Fibroblast of peridontal ligament (primary cell): Measurements from ENCODE around the gene HSDL1.
A peak's percentile ranks its signal among the peaks of the same experiment; 100 is the strongest.

Experiments used
- DNase-seq: peaks from one replicate; pipeline ENCODE4 v3.0.0-alpha.2; 2010; ENCODE audit errors: extremely low read depth

Gene HSDL1

GRCh38 chr16:84144859-84145639, at the start of gene HSDL1, which contains the start of gene DNAAF1:
TSS of gene HSDL1 (minus strand) at chr16:84145177. CDS start at chr16:84131321, 13,856 bp downstream.
TSS of gene DNAAF1 (plus strand) at chr16:84145308. CDS start at chr16:84145441, 133 bp downstream.
- peak; percentile 69 for DNase-seq

DNA sequence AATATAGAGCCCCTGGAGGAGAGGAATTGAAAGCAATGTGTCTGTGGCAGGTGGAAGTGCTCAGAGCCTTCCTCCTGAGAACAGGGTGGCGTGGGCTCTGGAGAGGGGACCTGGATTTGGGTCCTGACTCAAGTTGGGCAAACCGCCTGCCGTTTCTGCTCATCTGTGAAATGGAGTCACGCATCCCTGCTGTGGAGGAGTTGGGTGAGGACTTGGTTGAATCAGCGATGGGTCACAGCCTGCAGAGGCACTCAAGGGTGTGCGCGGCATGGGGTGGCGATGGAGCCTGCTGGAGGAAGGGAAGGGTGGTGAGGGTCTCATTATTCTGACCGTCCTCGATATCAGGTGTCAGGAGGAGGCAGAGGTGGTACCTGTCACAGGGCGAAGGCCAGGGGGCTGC, 49.0 kb upstream of the HSDL1 start:
- no peak for DNase-seq

DNA sequence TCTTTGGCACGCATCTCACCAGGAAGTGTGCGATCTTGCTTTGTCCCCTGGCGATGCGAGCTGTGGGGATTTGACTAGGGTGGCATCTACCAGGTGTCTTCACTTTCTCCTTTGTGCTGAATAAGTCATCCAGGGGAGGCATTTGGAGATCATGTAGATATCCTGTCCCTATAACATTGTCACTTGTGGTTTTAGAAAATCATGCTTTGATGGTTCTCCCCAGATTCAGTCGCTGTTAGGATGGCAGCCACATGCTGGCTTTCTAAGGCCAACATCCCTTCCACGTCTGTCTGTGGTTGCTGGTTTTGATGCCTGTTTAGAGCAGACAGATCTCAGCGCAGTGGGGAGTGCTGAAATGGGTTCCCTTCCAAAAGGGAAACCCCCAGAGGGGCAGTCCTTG, 48.5 kb upstream of the HSDL1 start:
- no peak for DNase-seq

GRCh38 chr16:84191466-84191865, 46.5 kb upstream of the HSDL1 start:
- no peak for DNase-seq

- no peak for DNase-seq
Observed at GRCh38 chr16:84190731-84191388, 45.9 kb upstream of the HSDL1 start, which contains the start of gene ADAD2. TSS of gene ADAD2 (plus strand) at chr16:84191157. CDS start at chr16:84191231, 74 bp downstream.

DNA sequence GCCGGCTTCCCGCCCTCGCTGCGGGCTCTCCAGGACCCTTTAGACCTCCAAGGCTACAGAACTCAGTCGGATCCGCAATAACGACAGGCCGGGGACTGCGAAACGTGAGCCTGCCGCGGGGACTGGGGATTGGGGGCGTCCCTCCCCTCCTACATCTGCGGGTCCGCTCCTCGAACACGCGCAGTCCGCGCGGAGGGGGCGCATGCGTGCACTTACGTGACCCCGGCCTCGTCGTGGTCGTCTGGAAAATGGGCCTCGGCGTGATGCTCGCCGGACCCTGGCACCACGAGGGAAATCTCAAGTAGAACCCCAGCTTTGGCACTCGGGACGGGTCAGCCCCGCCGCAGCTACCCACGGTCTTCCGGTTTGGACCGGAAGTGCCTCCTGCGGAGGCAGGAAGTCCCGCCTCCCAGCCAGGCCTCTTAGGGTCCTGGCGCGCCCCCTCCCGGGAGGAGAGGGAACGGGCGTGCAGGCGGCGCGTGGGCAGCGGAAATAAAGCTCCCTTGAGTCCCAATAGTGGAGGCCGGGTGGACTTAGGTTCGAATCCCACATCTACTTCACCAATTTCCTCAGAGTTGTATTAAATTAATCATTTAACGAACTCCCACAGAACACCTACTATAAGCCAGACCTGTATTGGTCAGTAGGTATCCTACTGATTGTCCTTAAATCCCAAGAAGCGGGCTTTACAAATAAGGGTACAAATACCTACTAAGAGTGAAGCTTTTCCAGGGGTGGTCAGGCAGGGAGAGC, 41.9 kb upstream of the HSDL1 start, which contains the start of gene TAF1C:
TSS of gene TAF1C (minus strand) at position 373 of the 753 bp plus-strand sequence. CDS start 2,069 bp downstream, outside the sequence.
- DNase-seq = peak; percentile 92

GRCh38 chr16:84184775-84185174, 39.8 kb upstream of the HSDL1 start:
- DNase-seq = no peak

DNA sequence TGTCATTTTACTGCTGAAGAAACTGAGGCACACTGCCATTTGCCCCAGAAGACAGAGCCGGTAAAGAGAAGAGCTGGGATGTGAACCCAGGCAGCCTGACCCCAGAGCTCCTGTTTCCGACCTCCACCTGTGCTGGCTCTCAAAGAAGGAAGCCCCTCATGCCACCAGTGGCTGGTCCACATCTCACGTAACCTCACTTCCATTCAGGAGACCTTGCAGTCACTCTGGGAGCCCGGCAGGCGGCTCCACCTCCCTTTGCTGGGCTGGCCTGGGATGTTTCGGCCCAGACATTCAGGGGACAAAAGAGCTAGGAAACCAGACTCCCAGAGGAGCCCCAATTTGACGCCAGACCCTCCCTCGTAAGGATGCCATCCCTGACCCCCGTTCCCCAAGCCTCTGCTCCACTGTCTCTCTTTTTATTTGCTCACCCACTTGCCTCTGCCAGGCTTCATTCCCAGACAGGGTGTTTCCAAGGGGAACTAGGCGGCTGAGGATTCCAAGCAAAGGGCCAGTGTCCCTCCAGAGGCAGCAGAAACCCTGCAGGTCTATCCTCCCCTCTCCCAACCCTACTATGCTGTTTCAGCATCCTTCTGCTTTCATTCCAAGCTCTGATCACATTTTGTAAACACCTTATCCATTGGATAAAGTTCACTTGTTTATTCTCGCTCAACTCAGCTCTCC, 39.1 kb upstream of the HSDL1 start:
- peak; percentile 24 for DNase-seq

- no peak for DNase-seq
Observed at GRCh38 chr16:84183572-84183875, 38.5 kb upstream of the HSDL1 start.

DNA sequence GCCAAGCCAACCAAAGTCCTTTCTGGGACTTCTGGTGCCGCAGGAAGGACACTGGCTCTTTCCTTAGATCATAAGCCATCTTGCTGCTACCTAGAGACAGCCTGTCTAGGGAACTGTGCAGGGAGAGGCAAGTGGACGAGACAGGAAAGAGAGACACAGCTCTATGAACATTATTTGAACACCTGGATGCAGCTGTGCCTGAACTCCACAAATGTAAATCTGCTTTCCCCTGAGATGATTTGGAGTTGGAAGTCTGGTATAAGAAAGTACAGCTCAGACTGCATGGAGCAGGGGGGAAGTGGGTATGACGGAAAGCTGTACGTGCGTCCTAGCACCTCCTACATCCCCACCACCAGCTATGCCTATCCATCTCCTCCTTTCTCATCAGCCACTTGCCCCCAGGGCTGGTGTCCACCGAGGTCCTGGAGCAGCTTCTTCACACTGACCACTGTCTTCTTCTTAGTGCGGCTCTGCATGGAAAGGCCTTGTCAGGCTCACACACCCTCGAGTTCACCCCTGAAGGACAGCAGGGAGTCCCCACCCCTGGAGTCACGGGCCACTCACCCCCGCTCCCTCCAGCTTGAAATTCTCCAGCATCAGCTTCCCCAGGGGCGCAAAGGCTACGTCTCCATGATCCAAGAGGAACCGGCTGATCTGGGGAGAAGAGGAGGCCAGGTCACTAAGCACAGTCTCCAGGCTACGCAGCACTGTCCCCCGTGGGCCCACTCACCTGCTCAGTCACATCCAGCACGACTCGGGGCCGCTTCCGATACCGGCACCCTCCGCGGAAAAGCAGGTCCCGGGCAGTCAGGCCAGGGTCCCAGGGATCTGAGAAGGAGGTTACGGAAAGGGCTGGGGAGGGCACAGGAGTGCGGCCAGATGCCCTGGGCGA, 37.9 kb upstream of the HSDL1 start:
- no peak for DNase-seq

DNA sequence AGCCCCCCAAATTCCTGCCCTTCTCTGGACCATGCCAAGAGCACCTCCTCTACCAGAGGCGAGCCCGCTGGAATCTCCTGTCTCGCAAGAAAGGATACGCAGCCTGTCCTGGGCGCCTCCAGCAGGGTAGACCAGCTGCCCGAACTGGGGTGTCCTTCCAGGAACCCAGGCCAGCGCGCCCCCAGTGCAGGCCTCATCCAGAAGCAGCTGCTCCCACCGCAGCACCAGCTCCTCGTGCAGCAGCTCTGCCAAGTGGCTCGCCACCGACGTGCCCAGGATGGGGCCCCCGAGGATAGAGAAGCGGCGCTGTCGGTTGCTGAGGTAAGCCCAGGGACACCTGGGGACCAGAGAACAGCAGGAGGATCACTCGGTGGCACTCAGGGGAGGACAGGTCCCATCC, 37.1 kb upstream of the HSDL1 start:
- no peak for DNase-seq

GRCh38 chr16:84181144-84181915, 36.4 kb upstream of the HSDL1 start:
- DNase-seq = no peak

DNA sequence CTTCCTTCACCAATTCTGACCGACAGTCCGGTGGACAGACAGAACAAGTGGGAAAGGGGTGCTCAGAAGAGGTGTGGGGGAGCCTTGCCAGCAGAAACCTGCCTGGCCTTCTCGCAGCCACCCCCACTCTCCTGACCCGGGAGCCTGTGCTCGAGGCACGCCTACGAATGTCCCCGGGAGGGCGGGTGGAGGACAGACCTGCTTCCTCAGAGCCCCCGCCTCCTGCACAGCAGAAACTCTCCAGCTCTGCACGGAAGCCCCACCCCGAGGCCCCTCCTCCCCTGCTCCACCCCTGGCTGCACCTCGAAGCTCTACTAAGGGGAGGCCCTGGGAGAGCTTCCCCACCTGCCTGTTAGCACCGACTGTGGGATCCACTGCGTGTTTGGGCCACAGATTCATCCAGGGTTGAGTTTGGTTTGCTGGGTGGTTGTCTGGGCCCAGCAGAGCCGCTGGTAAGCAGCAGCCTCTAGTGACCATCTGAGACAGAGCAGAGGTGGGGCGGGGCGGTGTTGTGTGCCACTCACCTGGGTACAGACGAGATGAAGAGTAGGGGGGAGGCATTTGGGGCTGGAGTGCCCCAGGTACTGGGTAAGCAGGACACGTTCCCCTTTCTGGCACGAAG, 35.7 kb upstream of the HSDL1 start:
- DNase-seq = no peak

DNA sequence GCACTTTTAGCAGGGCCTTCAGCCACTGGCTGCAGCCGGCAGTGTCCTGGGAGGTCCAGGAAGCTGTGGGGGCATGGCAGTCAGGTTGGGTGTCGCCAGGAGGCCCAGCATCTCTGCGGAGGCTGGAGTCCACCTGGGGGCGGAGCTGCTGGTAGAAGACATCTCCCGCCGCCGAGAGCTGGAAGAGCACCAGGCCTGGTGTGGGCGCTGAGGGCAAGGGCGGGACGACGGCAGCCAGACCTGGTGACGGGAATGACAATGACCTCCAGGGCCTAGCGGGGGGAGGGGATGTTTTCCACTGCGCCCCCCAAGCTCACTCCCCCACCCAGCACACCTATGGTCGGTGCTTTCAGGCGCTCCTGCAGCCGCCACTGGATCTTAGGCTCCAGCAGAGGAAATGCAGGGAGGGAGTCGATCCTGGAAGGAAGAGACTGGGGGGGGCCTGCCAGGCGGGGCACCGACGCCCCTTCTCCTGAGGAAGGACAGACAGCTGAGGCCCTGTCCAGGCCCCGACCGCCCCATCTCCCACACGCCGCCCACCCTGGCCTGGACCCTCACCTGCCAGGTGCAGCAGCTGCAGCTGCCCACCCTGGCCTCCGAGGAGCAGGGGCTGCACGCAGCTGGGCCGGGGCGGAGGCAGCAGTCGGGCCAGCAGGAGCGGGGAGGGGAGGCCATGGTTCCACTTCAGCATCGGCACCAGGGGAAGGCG, 34.8 kb upstream of the HSDL1 start:
- DNase-seq = no peak

GRCh38 chr16:84178892-84179611, 34.1 kb upstream of the HSDL1 start:
- no peak for DNase-seq

- DNase-seq = no peak
Observed at GRCh38 chr16:84178146-84178765, 33.3 kb upstream of the HSDL1 start.

- no peak for DNase-seq
Observed at GRCh38 chr16:84177741-84178073, 32.7 kb upstream of the HSDL1 start.
